ENCODE measurements around the gene CALML3.
"Not testable (repeated sequence)": the region's sequence is repeated elsewhere in the genome, so short reads cannot be mapped to it uniquely, and the experiment has no call there.

Gene CALML3

DNA sequence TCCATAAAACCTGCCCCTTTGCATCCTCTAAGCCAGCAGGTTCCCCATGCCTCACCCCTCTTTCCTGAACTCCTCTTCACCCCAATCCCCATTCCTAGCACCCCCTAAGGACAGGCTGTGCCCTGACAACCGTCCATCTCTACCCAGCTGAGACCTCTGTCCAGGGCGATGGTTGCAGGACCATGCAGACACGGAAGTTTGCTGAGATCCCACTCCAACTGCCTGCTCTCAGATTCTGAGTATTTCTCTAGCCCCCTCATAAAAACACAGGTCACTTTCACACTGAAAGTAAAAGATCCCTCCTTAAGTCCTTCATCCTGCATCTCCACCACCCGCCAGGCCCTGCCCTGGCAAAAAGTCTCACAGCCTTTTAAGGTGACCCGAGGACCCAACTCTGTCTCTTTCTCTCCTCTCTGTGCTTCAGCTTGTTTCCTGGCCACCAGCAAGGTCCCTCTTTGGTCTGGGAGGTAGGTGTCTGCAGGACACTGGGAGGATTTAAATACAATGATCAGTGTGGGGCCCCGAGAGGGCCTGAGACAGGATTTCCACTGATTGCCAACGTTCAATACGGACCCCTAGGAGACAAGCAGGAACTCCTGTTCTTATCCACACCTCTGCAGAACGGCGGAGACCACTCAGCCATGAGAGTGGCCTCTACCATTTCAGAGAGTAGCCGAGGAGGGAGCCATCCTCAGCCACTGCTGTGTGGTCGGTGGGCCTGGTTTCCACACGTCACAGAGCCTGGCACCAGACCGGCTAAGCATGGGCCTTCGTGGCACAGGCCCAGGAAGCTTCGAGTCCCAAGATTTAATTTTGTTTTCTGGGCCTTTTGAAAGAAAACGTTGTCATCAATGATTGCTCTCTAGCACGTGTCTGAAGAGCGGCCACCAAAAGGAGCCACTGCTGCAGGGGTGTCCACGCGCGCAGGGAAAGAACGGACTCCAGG is 27.9 kb downstream of the CALML3 start:
- Histone ChIP-seq H3K9me3 (ENCODE audit: control insufficient read depth, insufficient read depth, low read depth, low read length) (no peaks in the 10 kb centered on the region), H3K9ac (ENCODE audit: low read length) (no peak overlapping the region), H3K4me1 (ENCODE audit: control insufficient read depth, insufficient read depth, low read length) (peaks cover 10% of the 10 kb centered on the region; the same call in 1 of the 2 replicates), H3K27ac (ENCODE audit: low read depth, low read length) (no peak overlapping the region), H3K27me3 (ENCODE audit: control insufficient read depth, insufficient read depth, low read length) (no peaks in the 10 kb centered on the region), H3K36me3 (ENCODE audit: control insufficient read depth, insufficient read depth, low read length) (no peaks in the 10 kb centered on the region), H3K4me3 (ENCODE audit: low read depth, low read length) (no peak overlapping the region)

DNA sequence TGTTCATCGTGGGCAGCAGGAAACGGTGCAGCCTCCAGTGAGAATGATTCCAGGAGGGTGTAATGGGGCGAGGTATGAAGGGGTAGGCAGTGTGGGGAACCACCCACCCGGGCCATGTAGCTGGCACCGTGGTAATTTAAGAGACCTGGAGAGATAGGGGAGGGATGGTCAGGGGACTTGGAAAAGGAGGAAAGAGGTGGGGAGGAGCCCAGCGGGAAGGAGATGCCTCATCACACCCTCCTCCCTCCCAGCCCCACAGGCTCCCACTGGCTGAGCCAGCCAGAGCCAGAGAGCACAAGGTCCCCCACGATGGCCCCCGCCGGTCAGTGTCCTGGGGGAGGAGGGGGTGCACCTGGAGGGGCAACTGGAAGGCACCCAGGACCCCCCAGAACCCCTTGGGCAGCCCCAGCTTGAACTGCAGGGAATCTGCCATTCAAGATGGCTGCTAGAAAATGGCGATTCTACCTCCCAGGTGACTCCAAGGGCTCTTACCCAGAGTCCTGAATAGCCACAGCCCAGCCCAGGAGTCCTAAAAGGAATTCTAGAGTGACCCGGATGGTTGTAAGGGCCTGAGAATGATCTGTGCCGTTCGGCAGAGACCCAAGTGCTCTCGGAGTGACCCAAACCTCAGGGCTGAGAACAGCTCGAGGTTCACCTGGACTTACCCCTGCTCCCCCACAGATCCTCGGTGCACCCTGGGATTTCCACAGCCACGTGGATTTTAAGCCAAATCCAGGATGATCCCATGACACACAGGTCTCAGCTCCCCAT is 28.8 kb downstream of the CALML3 start:
- H3K4me3 ChIP-seq (ENCODE audit: low read depth, low read length), result no peak overlapping the region
- peaks cover 4% of the 10 kb centered on the region; the same call in 1 of the 2 replicates for H3K4me1 ChIP-seq (ENCODE audit: control insufficient read depth, insufficient read depth, low read length)
- no peak overlapping the region for H3K27ac ChIP-seq (ENCODE audit: low read depth, low read length)
- H3K36me3 ChIP-seq (ENCODE audit: control insufficient read depth, insufficient read depth, low read length), result no peaks in the 10 kb centered on the region
- H3K9me3 ChIP-seq (ENCODE audit: control insufficient read depth, insufficient read depth, low read depth, low read length), result no peaks in the 10 kb centered on the region
- no peaks in the 10 kb centered on the region for H3K27me3 ChIP-seq (ENCODE audit: control insufficient read depth, insufficient read depth, low read length)
- no peak overlapping the region for H3K9ac ChIP-seq (ENCODE audit: low read length)

DNA sequence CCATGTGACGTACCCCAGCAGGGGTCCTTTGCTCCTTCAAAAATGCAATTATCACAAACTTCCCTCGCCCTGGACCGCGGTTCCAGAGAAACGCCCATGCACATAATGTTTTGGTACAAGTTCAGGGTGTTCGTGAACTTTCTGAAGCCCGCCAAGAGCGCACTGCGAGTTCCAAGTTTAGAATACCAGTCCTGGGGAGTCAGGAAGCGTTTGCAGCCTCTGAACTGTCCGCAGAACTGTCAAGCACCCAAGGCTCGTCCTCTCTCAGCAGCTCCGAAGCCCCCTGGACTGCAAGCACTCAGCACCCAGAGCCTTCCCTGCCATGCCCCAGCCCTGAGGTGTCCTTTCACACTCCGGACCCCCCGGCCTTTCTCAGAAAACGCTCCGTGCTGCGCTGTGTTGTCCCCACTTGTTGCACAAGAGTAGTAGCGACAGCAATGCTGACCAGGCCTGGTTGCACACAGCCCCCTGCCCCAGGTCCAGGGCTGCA is 30.3 kb downstream of the CALML3 start:
- Histone ChIP-seq H3K4me3 (ENCODE audit: low read depth, low read length) (no peak overlapping the region), H3K9ac (ENCODE audit: low read length) (no peak overlapping the region), H3K36me3 (ENCODE audit: control insufficient read depth, insufficient read depth, low read length) (no peaks in the 10 kb centered on the region), H3K27ac (ENCODE audit: low read depth, low read length) (no peak overlapping the region), H3K27me3 (ENCODE audit: control insufficient read depth, insufficient read depth, low read length) (no peaks in the 10 kb centered on the region), H3K9me3 (ENCODE audit: control insufficient read depth, insufficient read depth, low read depth, low read length) (no peaks in the 10 kb centered on the region), H3K4me1 (ENCODE audit: control insufficient read depth, insufficient read depth, low read length) (peaks cover 7% of the 10 kb centered on the region; the same call in 1 of the 2 replicates)

- Histone ChIP-seq H3K27ac (ENCODE audit: low read depth, low read length) (no peak overlapping the region), H3K27me3 (ENCODE audit: control insufficient read depth, insufficient read depth, low read length) (no peaks in the 10 kb centered on the region), H3K9me3 (ENCODE audit: control insufficient read depth, insufficient read depth, low read depth, low read length) (no peaks in the 10 kb centered on the region), H3K4me3 (ENCODE audit: low read depth, low read length) (no peak overlapping the region), H3K9ac (ENCODE audit: low read length) (no peak overlapping the region), H3K36me3 (ENCODE audit: control insufficient read depth, insufficient read depth, low read length) (no peaks in the 10 kb centered on the region), H3K4me1 (ENCODE audit: control insufficient read depth, insufficient read depth, low read length) (peaks cover 10% of the 10 kb centered on the region; the same call in 1 of the 2 replicates)
These were observed 31.1 kb downstream of the CALML3 start for GRCh38 chr10:5555881-5556280.

- Histone ChIP-seq H3K27ac (ENCODE audit: low read depth, low read length) (no peak overlapping the region), H3K4me3 (ENCODE audit: low read depth, low read length) (no peak overlapping the region), H3K9ac (ENCODE audit: low read length) (no peak overlapping the region), H3K27me3 (ENCODE audit: control insufficient read depth, insufficient read depth, low read length) (no peaks in the 10 kb centered on the region), H3K9me3 (ENCODE audit: control insufficient read depth, insufficient read depth, low read depth, low read length) (no peaks in the 10 kb centered on the region), H3K36me3 (ENCODE audit: control insufficient read depth, insufficient read depth, low read length) (no peaks in the 10 kb centered on the region), H3K4me1 (ENCODE audit: control insufficient read depth, insufficient read depth, low read length) (peaks cover 10% of the 10 kb centered on the region; the same call in 1 of the 2 replicates)
These were observed 31.8 kb downstream of the CALML3 start for GRCh38 chr10:5556576-5556975.

GRCh38 chr10:5557040-5557721 is 32.4 kb downstream of the CALML3 start:
- Histone ChIP-seq H3K9ac (ENCODE audit: low read length) (no peak overlapping the region), H3K27ac (ENCODE audit: low read depth, low read length) (no peak overlapping the region), H3K27me3 (ENCODE audit: control insufficient read depth, insufficient read depth, low read length) (no peaks in the 10 kb centered on the region), H3K4me3 (ENCODE audit: low read depth, low read length) (no peak overlapping the region), H3K36me3 (ENCODE audit: control insufficient read depth, insufficient read depth, low read length) (no peaks in the 10 kb centered on the region), H3K9me3 (ENCODE audit: control insufficient read depth, insufficient read depth, low read depth, low read length) (no peaks in the 10 kb centered on the region), H3K4me1 (ENCODE audit: control insufficient read depth, insufficient read depth, low read length) (peaks cover 10% of the 10 kb centered on the region; the same call in 1 of the 2 replicates)

GRCh38 chr10:5557799-5558771 is 33.3 kb downstream of the CALML3 start:
- Histone ChIP-seq H3K27ac (ENCODE audit: low read depth, low read length) (no peak overlapping the region), H3K27me3 (ENCODE audit: control insufficient read depth, insufficient read depth, low read length) (no peaks in the 10 kb centered on the region), H3K4me1 (ENCODE audit: control insufficient read depth, insufficient read depth, low read length) (peaks cover 10% of the 10 kb centered on the region; the same call in 1 of the 2 replicates), H3K9ac (ENCODE audit: low read length) (no peak overlapping the region), H3K36me3 (ENCODE audit: control insufficient read depth, insufficient read depth, low read length) (no peaks in the 10 kb centered on the region), H3K9me3 (ENCODE audit: control insufficient read depth, insufficient read depth, low read depth, low read length) (no peaks in the 10 kb centered on the region), H3K4me3 (ENCODE audit: low read depth, low read length) (no peak overlapping the region)

- H3K36me3 ChIP-seq (ENCODE audit: control insufficient read depth, insufficient read depth, low read length); H3K4me3 ChIP-seq (ENCODE audit: low read depth, low read length); H3K27me3 ChIP-seq (ENCODE audit: control insufficient read depth, insufficient read depth, low read length); H3K27ac ChIP-seq (ENCODE audit: low read depth, low read length); H3K9ac ChIP-seq (ENCODE audit: low read length); H3K9me3 ChIP-seq (ENCODE audit: control insufficient read depth, insufficient read depth, low read depth, low read length): not testable (repeated sequence)
- H3K4me1 ChIP-seq (ENCODE audit: control insufficient read depth, insufficient read depth, low read length), result peaks cover 14% of the 10 kb centered on the region; the same call in 1 of the 2 replicates
These were observed 34.3 kb downstream of the CALML3 start for GRCh38 chr10:5559022-5559421.

DNA sequence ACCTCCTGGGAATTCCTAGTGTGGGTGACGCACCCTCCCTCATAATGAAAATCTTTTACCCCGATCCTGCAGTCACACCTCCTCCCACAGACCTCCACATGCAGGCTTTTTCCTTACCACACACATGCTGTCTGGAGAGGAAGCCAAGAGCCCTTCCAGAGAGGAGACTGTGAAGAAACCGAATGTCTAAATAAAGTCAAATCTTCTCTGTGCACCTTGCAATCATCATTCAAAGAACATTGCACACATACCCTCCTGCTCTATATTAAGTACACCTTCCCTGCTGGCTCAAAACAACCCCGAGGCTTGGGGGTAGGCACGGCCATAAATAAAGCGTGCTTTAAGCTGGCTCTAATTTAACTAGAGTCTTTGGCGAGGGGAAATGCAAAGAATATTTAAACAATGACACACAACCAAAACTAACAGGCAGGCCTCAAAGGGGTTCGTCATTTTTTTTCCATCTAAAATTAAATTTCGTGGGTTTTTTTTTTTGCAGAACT is 34.9 kb downstream of the CALML3 start:
- H3K36me3 ChIP-seq (ENCODE audit: control insufficient read depth, insufficient read depth, low read length), result no peaks in the 10 kb centered on the region
- H3K4me1 ChIP-seq (ENCODE audit: control insufficient read depth, insufficient read depth, low read length), result peaks cover 19% of the 10 kb centered on the region; the same call in 1 of the 2 replicates
- H3K9me3 ChIP-seq (ENCODE audit: control insufficient read depth, insufficient read depth, low read depth, low read length), result no peaks in the 10 kb centered on the region
- H3K4me3 ChIP-seq (ENCODE audit: low read depth, low read length), result no peak overlapping the region
- H3K27me3 ChIP-seq (ENCODE audit: control insufficient read depth, insufficient read depth, low read length), result no peaks in the 10 kb centered on the region
- H3K27ac ChIP-seq (ENCODE audit: low read depth, low read length), result no peak overlapping the region
- H3K9ac ChIP-seq (ENCODE audit: low read length), result no peak overlapping the region

Data from HUES6 (cell line).